Thyroid gland (tissue), 4 donors: Measurements from ENCODE around the gene MAD1L1. TPM values are rescaled to one million over a fixed set of nuclear protein-coding genes. Genes with fewer than 3 reads are reported as not detected.
"Not testable (repeated sequence)": the region's sequence is repeated elsewhere in the genome, so short reads cannot be mapped to it uniquely, and the experiment has no call there.

ENCODE experiments used
- DNase-seq, 2 donors: peaks; one replicate each; pipeline ENCODE4 v3.0.0-alpha.2; 2019
- H3K27ac ChIP-seq, 3 donors: fragments of 200-600 bp; sonication (generic); 1 replicate in 2 of 3; 2 replicates in 1 of 3; pipeline ENCODE4 v1.5.1; 2016 to 2019; ENCODE audit warnings: mild to moderate bottlenecking in 1 of 3, moderate library complexity in 1 of 3
- H3K27me3 ChIP-seq: fragments of 200-600 bp; sonication (generic); one replicate; pipeline ENCODE4 v1.5.1; 2019
- H3K36me3 ChIP-seq, 2 donors: fragments of 200-600 bp; sonication (generic); one replicate each; pipeline ENCODE4 v1.5.1; 2016 to 2019
- H3K4me1 ChIP-seq, 2 donors: fragments of 200-600 bp; sonication (generic); one replicate each; pipeline ENCODE4 v1.5.1; 2017 to 2019
- H3K4me3 ChIP-seq, 3 donors: fragments of 200-600 bp; sonication (generic); replicated peaks in 1 of 3; 1 replicate in 2 of 3; 2 replicates in 1 of 3; pipeline ENCODE4 v1.5.1; 2016; ENCODE audit warnings: mild to moderate bottlenecking in 1 of 3
- H3K9me3 ChIP-seq: fragments of 200-600 bp; sonication (generic); one replicate; pipeline ENCODE4 v1.5.1; 2017
- POLR2A ChIP-seq, 2 donors: fragments of 450-650 bp; IDR thresholded peaks; one replicate each; pipeline ENCODE4 v1.6.1; 2017; ENCODE audit warnings: antibody characterized with exemption in 2 of 2, mild to moderate bottlenecking in 2 of 2, moderate library complexity in 1 of 2
- WGBS, 2 donors: methylation state at CpG; one replicate each; pipeline ENCODE4 v1.1.5; 2017; 5-methylcytosine and 5-hydroxymethylcytosine counted together
- intact Hi-C: fragments of 100-400 bp; cut with DNase I; formaldehyde crosslinking; loops from one replicate; pipeline ENCODE4 v1.15.1; 2023
- total RNA-seq, 4 donors: library from RNA; depleted of rRNA; stranded (reverse); fragments of >200 nt; gene quantifications; one replicate each; pipeline ENCODE4 v1.2.3, GENCODE V29; 2016
- TF ChIP-seq, protein P1 (sequence below), 6 experiments: fragments of 200-600 bp in 3 of 6; fragments of 450-650 bp in 3 of 6; sonication (generic) in 3 of 6; IDR thresholded peaks; one replicate each; pipeline ENCODE4 v1.5.1; 2016 to 2019; ENCODE audit warnings: antibody characterized with exemption in 6 of 6, mild to moderate bottlenecking in 2 of 6, inconsistent platforms in 1 of 6, moderate library complexity in 1 of 6

Gene MAD1L1
- total RNA-seq, 4 donors from 2014 or later = 27.4 to 38.6 (median 33.9) TPM

GRCh38 chr7:1818575-1819258, 414.0 kb downstream of the MAD1L1 start:
- intact Hi-C loops = no loop called here
- H3K36me3 ChIP-seq = no peaks in the 10 kb centered on the region
- H3K27ac ChIP-seq = no peak overlapping the region
- 86 to 92% methylated on average over 15 to 28 of the region's 28 CpGs for WGBS, 2 donors
- peaks cover 14% of the 10 kb centered on the region in 2 donors for H3K4me1 ChIP-seq
- H3K27me3 ChIP-seq = no peaks in the 10 kb centered on the region
- TF ChIP-seq POLR2A (IDR thresholded peaks at IDR 0.05) = no peak
- TF ChIP-seq, protein P1, sequence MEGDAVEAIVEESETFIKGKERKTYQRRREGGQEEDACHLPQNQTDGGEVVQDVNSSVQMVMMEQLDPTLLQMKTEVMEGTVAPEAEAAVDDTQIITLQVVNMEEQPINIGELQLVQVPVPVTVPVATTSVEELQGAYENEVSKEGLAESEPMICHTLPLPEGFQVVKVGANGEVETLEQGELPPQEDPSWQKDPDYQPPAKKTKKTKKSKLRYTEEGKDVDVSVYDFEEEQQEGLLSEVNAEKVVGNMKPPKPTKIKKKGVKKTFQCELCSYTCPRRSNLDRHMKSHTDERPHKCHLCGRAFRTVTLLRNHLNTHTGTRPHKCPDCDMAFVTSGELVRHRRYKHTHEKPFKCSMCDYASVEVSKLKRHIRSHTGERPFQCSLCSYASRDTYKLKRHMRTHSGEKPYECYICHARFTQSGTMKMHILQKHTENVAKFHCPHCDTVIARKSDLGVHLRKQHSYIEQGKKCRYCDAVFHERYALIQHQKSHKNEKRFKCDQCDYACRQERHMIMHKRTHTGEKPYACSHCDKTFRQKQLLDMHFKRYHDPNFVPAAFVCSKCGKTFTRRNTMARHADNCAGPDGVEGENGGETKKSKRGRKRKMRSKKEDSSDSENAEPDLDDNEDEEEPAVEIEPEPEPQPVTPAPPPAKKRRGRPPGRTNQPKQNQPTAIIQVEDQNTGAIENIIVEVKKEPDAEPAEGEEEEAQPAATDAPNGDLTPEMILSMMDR (IDR thresholded peaks at IDR 0.05) = no peak
- DNase-seq = no peak
- H3K4me3 ChIP-seq = no peak overlapping the region
- H3K9me3 ChIP-seq = no peaks in the 10 kb centered on the region

DNA sequence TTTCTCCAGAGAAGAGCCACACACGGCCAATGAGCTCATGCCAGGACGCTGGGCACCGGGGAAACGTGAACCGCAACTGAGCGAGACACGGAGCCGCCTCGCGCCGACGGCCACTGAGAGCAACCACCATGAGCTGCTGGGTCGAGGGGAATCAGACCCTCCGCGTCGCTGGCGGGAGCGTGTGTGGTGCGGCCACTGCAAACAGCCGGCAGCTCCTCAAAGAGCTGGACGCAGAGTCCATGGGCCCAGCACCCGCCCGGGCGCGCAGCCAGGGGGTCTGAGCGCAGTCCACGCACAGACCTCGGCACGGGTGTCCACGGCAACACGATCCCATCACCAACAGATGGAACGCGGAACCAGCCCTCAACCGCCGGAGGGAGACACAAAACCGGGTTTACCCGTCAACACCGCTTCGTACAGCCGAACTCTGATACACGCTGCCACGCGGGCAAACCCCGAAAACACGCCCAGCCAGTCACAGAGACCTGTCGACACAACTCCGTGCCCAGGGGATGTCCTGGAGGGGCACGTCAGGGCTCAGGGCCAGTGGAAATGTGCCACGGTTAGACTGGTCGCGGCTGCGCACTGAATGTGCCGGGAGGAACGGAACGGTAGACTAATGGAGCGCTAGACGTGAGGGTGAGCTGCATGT, 415.6 kb downstream of the MAD1L1 start:
- H3K4me1 ChIP-seq = peaks cover 14 to 17% of the 10 kb centered on the region in 2 donors
- TF ChIP-seq POLR2A (IDR thresholded peaks at IDR 0.05) = no peak
- TF ChIP-seq, protein P1 (IDR thresholded peaks at IDR 0.05) = no peak
- no peak overlapping the region for H3K4me3 ChIP-seq
- intact Hi-C loops = no loop called here
- no peaks in the 10 kb centered on the region for H3K27me3 ChIP-seq
- H3K36me3 ChIP-seq = no peaks in the 10 kb centered on the region
- DNase-seq = no peak
- no peak overlapping the region for H3K27ac ChIP-seq
- WGBS, 2 donors = 94 to 95% methylated on average over 41 to 57 of the region's 57 CpGs
- H3K9me3 ChIP-seq = no peaks in the 10 kb centered on the region

GRCh38 chr7:1816451-1816850, 416.3 kb downstream of the MAD1L1 start:
- DNase-seq, H3K27me3 ChIP-seq, H3K36me3 ChIP-seq, intact Hi-C loops, H3K27ac ChIP-seq, H3K9me3 ChIP-seq, H3K4me3 ChIP-seq: not testable (repeated sequence)
- WGBS, 2 donors = 63 to 74% methylated on average over 4 to 7 of the region's 7 CpGs
- peaks cover 14 to 23% of the 10 kb centered on the region in 2 donors for H3K4me1 ChIP-seq

DNA sequence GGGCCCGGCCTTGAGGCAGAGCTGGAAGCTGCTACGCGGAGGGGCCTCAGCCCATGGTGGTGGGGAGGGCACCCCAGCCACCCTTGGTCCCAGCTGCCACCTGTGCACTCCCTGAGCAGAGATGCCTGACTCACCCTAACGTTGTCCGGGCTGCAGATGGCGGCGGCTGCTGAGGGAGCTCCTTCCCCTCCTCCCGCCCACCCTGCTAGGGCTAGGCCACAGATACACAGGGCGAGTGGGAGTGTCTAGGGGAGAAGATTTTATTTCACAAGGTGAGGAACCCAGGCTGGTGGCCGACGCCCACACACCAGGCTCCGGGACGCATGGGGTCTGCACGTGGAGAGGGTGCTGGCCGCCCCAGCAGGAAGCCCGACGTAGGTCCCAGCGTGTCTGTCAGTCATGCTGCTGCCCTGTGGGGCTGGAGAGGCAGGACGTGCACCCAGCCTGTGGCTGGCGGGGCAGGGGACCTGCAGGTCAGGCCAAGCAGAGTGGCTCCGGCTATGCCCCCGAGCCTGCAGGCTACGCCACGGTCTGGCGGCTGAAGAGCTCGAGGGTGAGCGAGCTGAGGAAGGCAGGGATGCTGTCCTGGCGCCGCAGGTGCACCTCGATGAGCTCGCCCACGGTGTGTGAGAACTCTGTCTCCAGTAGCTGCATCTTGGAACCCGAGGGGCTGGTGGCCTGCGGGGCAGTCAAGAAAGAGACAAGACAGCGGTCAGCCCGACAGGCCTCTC, 417.0 kb downstream of the MAD1L1 start:
- H3K27me3 ChIP-seq, H3K27ac ChIP-seq, DNase-seq, H3K9me3 ChIP-seq, H3K36me3 ChIP-seq, H3K4me3 ChIP-seq, intact Hi-C loops: not testable (repeated sequence)
- H3K4me1 ChIP-seq = peaks cover 20 to 29% of the 10 kb centered on the region in 2 donors
- whole genome bisulfite sequencing, 2 donors = 83 to 95% methylated on average over 13 to 14 of the region's 36 CpGs

GRCh38 chr7:1815051-1815481, 417.7 kb downstream of the MAD1L1 start:
- WGBS, 2 donors = 91 to 96% methylated on average over 5 to 15 of the region's 17 CpGs

More at GRCh38 chr7:1815051-1815481, 417.7 kb downstream of the MAD1L1 start:
- Histone ChIP-seq H3K27ac (no peak overlapping the region), H3K9me3 (no peaks in the 10 kb centered on the region), H3K4me1 (peaks cover 20 to 29% of the 10 kb centered on the region in 2 donors), H3K4me3 (no peak overlapping the region), H3K27me3 (no peaks in the 10 kb centered on the region), H3K36me3 (no peaks in the 10 kb centered on the region)
- no peak for DNase-seq
- TF ChIP-seq, protein P1 (IDR thresholded peaks at IDR 0.05) = no peak
- no peak for TF ChIP-seq POLR2A (IDR thresholded peaks at IDR 0.05)
- intact Hi-C loops = no loop called here
